SK-N-SH (cell line): ENCODE results near the gene ENTPD2. TPM values are rescaled to one million over a fixed set of nuclear protein-coding genes. Genes with fewer than 3 reads are reported as not detected.

ENCODE experiments used
- CTCF ChIA-PET: fragments of 300-600, 350-600 bp; formaldehyde crosslinking; extraction: SDS; loops from one replicate; lab custom pipeline; 2021; lab: Yijun Ruan, JAX
- POLR2A ChIA-PET: fragments of 350-600 bp; sonication (Branson Sonifier 250); formaldehyde crosslinking; extraction: SDS; loops from one replicate; lab custom pipeline; 2020; ENCODE audit warnings: antibody characterized with exemption, inconsistent platforms; lab: Yijun Ruan, JAX
- DNase-seq: peaks from one replicate; pipeline ENCODE4 v3.0.0; 2012
- H2AFZ ChIP-seq: fragments of 200-600 bp; sonication (generic); 2 replicates; pipeline ENCODE4 v1.8.1; 2016; ENCODE audit warnings: antibody characterized with exemption, mild to moderate bottlenecking, low read depth
- H3F3A ChIP-seq: fragments of 200-600 bp; sonication (generic); replicated peaks from 2 replicates; pipeline ENCODE3; 2016; ENCODE audit warnings: antibody characterized with exemption, mild to moderate bottlenecking; ENCODE audit not compliant: insufficient read depth
- H3K27ac ChIP-seq, 2 experiments: fragments of 200-500 bp in 1 of 2; fragments of 200-600 bp in 1 of 2; sonication (Bioruptor generic) in 1 of 2; sonication (generic), shearing (Covaris generic) in 1 of 2; 2 replicates each; pipeline versions ENCODE4 v1.5.1 to v1.6.1; 2014 to 2016; ENCODE audit warnings: low read depth in 2 of 2, inconsistent platforms in 1 of 2, low read length in 1 of 2, mild to moderate bottlenecking in 1 of 2, mixed read lengths in 1 of 2
- H3K27me3 ChIP-seq: fragments of 200-600 bp; sonication (generic), shearing (Covaris generic); 2 replicates; pipeline ENCODE4 v1.6.1; 2016; ENCODE audit warnings: mixed run types; ENCODE audit not compliant: insufficient read depth
- H3K36me3 ChIP-seq, 2 experiments: fragments of 200-500 bp in 1 of 2; fragments of 200-600 bp in 1 of 2; sonication (Bioruptor generic) in 1 of 2; sonication (generic) in 1 of 2; replicated peaks in 1 of 2; 2 replicates each; pipeline versions ENCODE3 to v1.5.1; 2014 to 2016; ENCODE audit warnings: low read length in 1 of 2, mild to moderate bottlenecking in 1 of 2; ENCODE audit not compliant: insufficient read depth in 2 of 2, control insufficient read depth in 1 of 2
- H3K4me1 ChIP-seq, 2 experiments: fragments of 200-500 bp in 1 of 2; fragments of 200-600 bp in 1 of 2; sonication (Bioruptor generic) in 1 of 2; sonication (generic), shearing (Covaris generic) in 1 of 2; 2 replicates each; pipeline versions ENCODE4 v1.5.1 to v1.6.1; 2014 to 2016; ENCODE audit warnings: low read depth in 1 of 2, low read length in 1 of 2, mixed run types in 1 of 2; ENCODE audit not compliant: insufficient read depth in 2 of 2, control insufficient read depth in 1 of 2
- H3K4me2 ChIP-seq: fragments of 200-600 bp; sonication (generic), shearing (Covaris generic); 2 replicates; pipeline ENCODE4 v1.6.1; 2017; ENCODE audit warnings: mixed run types
- H3K4me3 ChIP-seq, 2 experiments: fragments of 200-500 bp in 1 of 2; fragments of 200-600 bp in 1 of 2; sonication (Bioruptor generic) in 1 of 2; sonication (generic), shearing (Covaris generic) in 1 of 2; 2 replicates each; pipeline versions ENCODE4 v1.5.1 to v1.8.1; 2014 to 2016; ENCODE audit warnings: low read depth in 2 of 2, inconsistent platforms in 1 of 2, low read length in 1 of 2, mild to moderate bottlenecking in 1 of 2, mixed read lengths in 1 of 2, moderate library complexity in 1 of 2
- H3K79me2 ChIP-seq: fragments of 200-600 bp; sonication (generic); 2 replicates; pipeline ENCODE4 v1.8.1; 2017; ENCODE audit warnings: mild to moderate bottlenecking; ENCODE audit not compliant: insufficient read depth
- H3K9ac ChIP-seq: fragments of 200-600 bp; sonication (generic); 2 replicates; pipeline ENCODE4 v1.6.1; 2017; ENCODE audit warnings: mixed run types
- H3K9me2 ChIP-seq: fragments of 200-600 bp; sonication (generic); 2 replicates; pipeline ENCODE4 v1.6.1; 2017; ENCODE audit warnings: mixed run types
- H3K9me3 ChIP-seq: fragments of 200-600 bp; sonication (generic); 2 replicates; pipeline ENCODE4 v1.6.1; 2017; ENCODE audit warnings: mixed run types, mild to moderate bottlenecking, moderate library complexity
- H4K20me1 ChIP-seq: fragments of 200-600 bp; sonication (generic); 2 replicates; pipeline ENCODE4 v1.6.1; 2017; ENCODE audit warnings: mild to moderate bottlenecking, mixed run types; ENCODE audit not compliant: insufficient read depth
- CHD2 ChIP-seq: fragments of 150-350 bp; IDR thresholded peaks from 2 replicates; pipeline ENCODE4 v1.6.1; 2018; ENCODE audit warnings: low read length; ENCODE audit not compliant: partially characterized antibody
- CTCF ChIP-seq: fragments of 200-600 bp; sonication (generic); IDR thresholded peaks from 2 replicates; pipeline ENCODE4 v1.6.1; 2017; ENCODE audit warnings: antibody characterized with exemption, mild to moderate bottlenecking, moderate library complexity
- ELF1 ChIP-seq: IDR thresholded peaks from 2 replicates; pipeline ENCODE4 v1.4.0; 2012
- EP300 ChIP-seq, 2 experiments: IDR thresholded peaks; 2 replicates each; pipeline versions ENCODE4 v1.4.0 to v1.6.1; 2012; ENCODE audit warnings: borderline replicate concordance in 1 of 2, low read depth in 1 of 2, low read length in 1 of 2
- GABPA ChIP-seq: IDR thresholded peaks from 2 replicates; pipeline ENCODE4 v1.4.0; 2012; ENCODE audit warnings: low read depth, mild to moderate bottlenecking
- GATA2 ChIP-seq: sonication (generic); formaldehyde crosslinking; IDR thresholded peaks from 2 replicates; pipeline ENCODE4 v1.5.0; 2020; ENCODE audit warnings: mild to moderate bottlenecking, missing genetic modification reagents
- JUND ChIP-seq: IDR thresholded peaks from 2 replicates; pipeline ENCODE4 v1.4.0; 2012
- MXI1 ChIP-seq: IDR thresholded peaks from 2 replicates; pipeline ENCODE4 v1.6.1; 2012; ENCODE audit warnings: mild to moderate bottlenecking, low read depth, low read length, improper control_type of control experiment
- RAD21 ChIP-seq: IDR thresholded peaks from 2 replicates; pipeline ENCODE4 v1.6.1; 2012; ENCODE audit warnings: mild to moderate bottlenecking, low read length
- RCOR1 ChIP-seq: fragments of 150-350 bp; IDR thresholded peaks from 2 replicates; pipeline ENCODE4 v1.6.1; 2017; ENCODE audit warnings: antibody characterized with exemption, low read length
- SIN3A ChIP-seq: IDR thresholded peaks from 2 replicates; pipeline ENCODE4 v1.6.1; 2012; ENCODE audit warnings: low read depth, mild to moderate bottlenecking, low read length, moderate library complexity, borderline replicate concordance
- WGBS: methylation state at CpG from one replicate; pipeline ENCODE4 v1.1.6; 2017; ENCODE audit warnings: low lambda C conversion rate; 5-methylcytosine and 5-hydroxymethylcytosine counted together
- polyA plus RNA-seq, 3 experiments: library from polyadenylated mRNA; depleted of rRNA; stranded (reverse); fragments of >200 nt; gene quantifications; 2 replicates each; pipeline ENCODE4 v1.2.3, GENCODE V29; 2012
- TF ChIP-seq, protein P1 (sequence below): IDR thresholded peaks from 2 replicates; pipeline ENCODE4 v1.4.0; 2012; ENCODE audit warnings: low read depth, borderline replicate concordance

ENTPD2 gene
- polyA plus RNA-seq, 1 of the 3 experiments (the other 2 are of a cell fraction), result not detected

GRCh38 chr9:137021979-137022661 lies 31.7 kb downstream of the ENTPD2 start:
- CTCF ChIA-PET, result interaction anchor here (1.4 to 5.4 kb wide), 6 partner anchors 9 to 74 kb away, joined by 3 to 53 read pairs (median 7); partner anchors contain the start of genes FUT7 and PAXX
- peaks cover 0 to 1% of the 10 kb centered on the region in 2 experiments for H3K36me3 ChIP-seq

GRCh38 chr9:137021568-137021978 lies 32.3 kb downstream of the ENTPD2 start:
- ChIA-PET CTCF (interaction anchor here (1.1 to 1.5 kb wide), 4 partner anchors 9 to 74 kb away, joined by 3 to 10 read pairs (median 4); partner anchors contain the start of genes FUT7 and PAXX), POLR2A (interaction anchor here (1.0 kb wide), 1 partner anchor 25 kb away, joined by 3 read pairs; the partner anchor contains the start of gene CLIC3)
- Histone ChIP-seq H3K9ac (no peak overlapping the region), H3K4me1 (peaks cover 0 to 18% of the 10 kb centered on the region in 2 experiments; a peak in 1 of 4 replicates), H3K79me2 (no peaks in the 10 kb centered on the region), H2AFZ (no peak overlapping the region), H3K4me2 (no peak overlapping the region), H4K20me1 (0 out of 2 replicates have a peak, but pooled peaks cover 4% of the 10 kb centered on the region), H3K27ac (no peak overlapping the region), H3F3A (no peaks in the 10 kb centered on the region), H3K9me2 (no peaks in the 10 kb centered on the region), H3K36me3 (peaks cover 0 to 4% of the 10 kb centered on the region in 2 experiments), H3K9me3 (no peaks in the 10 kb centered on the region), H3K27me3 (no peaks in the 10 kb centered on the region), H3K4me3 (no peak overlapping the region)
- DNase-seq, result no peak
- TF ChIP-seq EP300 (IDR thresholded peaks at IDR 0.05; ENCODE audit: borderline replicate concordance in 1 of 2, low read depth in 1 of 2, low read length in 1 of 2) (no peak), CTCF (no peak), MXI1 (no peak), CHD2 (no peak), GATA2 (no peak), SIN3A (no peak), GABPA (no peak)
- TF ChIP-seq, protein P1, sequence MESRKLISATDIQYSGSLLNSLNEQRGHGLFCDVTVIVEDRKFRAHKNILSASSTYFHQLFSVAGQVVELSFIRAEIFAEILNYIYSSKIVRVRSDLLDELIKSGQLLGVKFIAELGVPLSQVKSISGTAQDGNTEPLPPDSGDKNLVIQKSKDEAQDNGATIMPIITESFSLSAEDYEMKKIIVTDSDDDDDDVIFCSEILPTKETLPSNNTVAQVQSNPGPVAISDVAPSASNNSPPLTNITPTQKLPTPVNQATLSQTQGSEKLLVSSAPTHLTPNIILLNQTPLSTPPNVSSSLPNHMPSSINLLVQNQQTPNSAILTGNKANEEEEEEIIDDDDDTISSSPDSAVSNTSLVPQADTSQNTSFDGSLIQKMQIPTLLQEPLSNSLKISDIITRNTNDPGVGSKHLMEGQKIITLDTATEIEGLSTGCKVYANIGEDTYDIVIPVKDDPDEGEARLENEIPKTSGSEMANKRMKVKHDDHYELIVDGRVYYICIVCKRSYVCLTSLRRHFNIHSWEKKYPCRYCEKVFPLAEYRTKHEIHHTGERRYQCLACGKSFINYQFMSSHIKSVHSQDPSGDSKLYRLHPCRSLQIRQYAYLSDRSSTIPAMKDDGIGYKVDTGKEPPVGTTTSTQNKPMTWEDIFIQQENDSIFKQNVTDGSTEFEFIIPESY, result no peak
- 89% methylated on average over 2 of the region's 6 CpGs for WGBS

More at GRCh38 chr9:137021979-137022661, 31.7 kb downstream of the ENTPD2 start:
- no peak overlapping the region for H3K4me3 ChIP-seq
- H3K27me3 ChIP-seq, result no peaks in the 10 kb centered on the region
- H3K9me2 ChIP-seq, result no peaks in the 10 kb centered on the region
- no peak overlapping the region for H3K4me2 ChIP-seq
- no peak for TF ChIP-seq RCOR1
- no peak for TF ChIP-seq ELF1
- no peak for TF ChIP-seq JUND
- no peak for TF ChIP-seq CHD2
- TF ChIP-seq RAD21, result no peak
- TF ChIP-seq EP300 (IDR thresholded peaks at IDR 0.05; ENCODE audit: borderline replicate concordance in 1 of 2, low read depth in 1 of 2, low read length in 1 of 2), result no peak
- no peak for TF ChIP-seq SIN3A
- H3K27ac ChIP-seq, result no peak overlapping the region
- WGBS, result 28% methylated on average over 13 of the region's 30 CpGs
- POLR2A ChIA-PET, result no interaction called here
- no peaks in the 10 kb centered on the region for H3K9me3 ChIP-seq
- 0 out of 2 replicates have a peak, but pooled peaks cover 4% of the 10 kb centered on the region for H4K20me1 ChIP-seq
- H3F3A ChIP-seq, result no peaks in the 10 kb centered on the region
- H3K9ac ChIP-seq, result no peak overlapping the region
- peak; percentile 90 for DNase-seq
- H3K79me2 ChIP-seq, result 0 out of 2 replicates have a peak, but pooled peaks cover 1% of the 10 kb centered on the region
- H3K4me1 ChIP-seq, result peaks cover 0 to 23% of the 10 kb centered on the region in 2 experiments; a peak in 1 of 4 replicates
- H2AFZ ChIP-seq, result no peak overlapping the region
